ENCODE measurements around the gene NME4.

DNA sequence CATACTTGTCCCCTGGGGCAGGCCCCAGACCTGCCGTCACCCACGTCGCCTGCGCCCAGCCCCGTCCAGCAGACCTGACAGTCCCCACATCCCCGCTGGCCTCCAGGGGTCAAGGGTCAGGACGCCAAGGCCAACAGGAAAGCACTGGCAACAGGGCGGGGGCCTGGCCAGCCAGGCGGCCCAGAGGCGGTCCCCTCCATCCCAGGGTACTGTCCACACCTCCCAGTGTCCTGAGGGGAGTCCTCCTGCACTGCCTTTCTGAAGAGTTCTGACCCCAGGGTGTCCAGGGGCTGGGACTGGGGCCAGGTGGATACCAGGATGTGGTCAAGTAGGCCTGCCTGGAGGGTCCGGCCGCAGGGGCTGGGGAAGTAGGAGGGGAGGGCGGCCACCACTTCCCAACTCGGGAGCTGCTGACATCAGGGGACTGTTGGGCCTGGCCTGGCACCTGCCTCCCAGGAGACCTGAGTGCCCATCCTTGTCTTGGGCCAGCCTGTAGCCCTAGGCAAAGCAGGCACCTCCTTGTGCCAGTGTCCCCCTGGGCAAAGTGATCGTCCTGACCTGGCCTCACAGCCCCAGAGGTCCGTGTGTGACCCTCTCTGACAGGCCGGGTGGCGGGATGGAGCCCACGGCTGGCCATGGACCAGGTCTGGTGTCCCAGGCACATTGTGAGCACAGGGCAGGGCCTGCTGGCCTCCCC is 37.8 kb upstream of the NME4 start:
- TF ChIP-seq JUND (IDR thresholded peaks at IDR 0.05; ENCODE audit: low read depth, low read length), result no peak
- TF ChIP-seq, protein P1, sequence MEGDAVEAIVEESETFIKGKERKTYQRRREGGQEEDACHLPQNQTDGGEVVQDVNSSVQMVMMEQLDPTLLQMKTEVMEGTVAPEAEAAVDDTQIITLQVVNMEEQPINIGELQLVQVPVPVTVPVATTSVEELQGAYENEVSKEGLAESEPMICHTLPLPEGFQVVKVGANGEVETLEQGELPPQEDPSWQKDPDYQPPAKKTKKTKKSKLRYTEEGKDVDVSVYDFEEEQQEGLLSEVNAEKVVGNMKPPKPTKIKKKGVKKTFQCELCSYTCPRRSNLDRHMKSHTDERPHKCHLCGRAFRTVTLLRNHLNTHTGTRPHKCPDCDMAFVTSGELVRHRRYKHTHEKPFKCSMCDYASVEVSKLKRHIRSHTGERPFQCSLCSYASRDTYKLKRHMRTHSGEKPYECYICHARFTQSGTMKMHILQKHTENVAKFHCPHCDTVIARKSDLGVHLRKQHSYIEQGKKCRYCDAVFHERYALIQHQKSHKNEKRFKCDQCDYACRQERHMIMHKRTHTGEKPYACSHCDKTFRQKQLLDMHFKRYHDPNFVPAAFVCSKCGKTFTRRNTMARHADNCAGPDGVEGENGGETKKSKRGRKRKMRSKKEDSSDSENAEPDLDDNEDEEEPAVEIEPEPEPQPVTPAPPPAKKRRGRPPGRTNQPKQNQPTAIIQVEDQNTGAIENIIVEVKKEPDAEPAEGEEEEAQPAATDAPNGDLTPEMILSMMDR (IDR thresholded peaks at IDR 0.05 in 2 of 3, conservative IDR thresholded peaks at IDR 0.05 in 1 of 3; ENCODE audit: control insufficient read depth in 2 of 3, extremely low read depth in 1 of 3, insufficient read depth in 1 of 3, low read depth in 3 of 3, low read length in 3 of 3), result no peak
- TF ChIP-seq POLR2A (IDR thresholded peaks at IDR 0.05; ENCODE audit: low read depth, low read length), result no peak
- no peak for TF ChIP-seq POLR2AphosphoS5 (IDR thresholded peaks at IDR 0.05; ENCODE audit: low read length)
- no peak for TF ChIP-seq TCF3 (IDR thresholded peaks at IDR 0.05; ENCODE audit: borderline replicate concordance, insufficient read depth, low read depth, low read length)
- no peak for TF ChIP-seq NRF1 (conservative IDR thresholded peaks at IDR 0.05; ENCODE audit: low read depth, low read length)
- no peak for TF ChIP-seq ZNF274 (IDR thresholded peaks at IDR 0.05; ENCODE audit: insufficient read depth, insufficient read length)
- TF ChIP-seq, protein P2, sequence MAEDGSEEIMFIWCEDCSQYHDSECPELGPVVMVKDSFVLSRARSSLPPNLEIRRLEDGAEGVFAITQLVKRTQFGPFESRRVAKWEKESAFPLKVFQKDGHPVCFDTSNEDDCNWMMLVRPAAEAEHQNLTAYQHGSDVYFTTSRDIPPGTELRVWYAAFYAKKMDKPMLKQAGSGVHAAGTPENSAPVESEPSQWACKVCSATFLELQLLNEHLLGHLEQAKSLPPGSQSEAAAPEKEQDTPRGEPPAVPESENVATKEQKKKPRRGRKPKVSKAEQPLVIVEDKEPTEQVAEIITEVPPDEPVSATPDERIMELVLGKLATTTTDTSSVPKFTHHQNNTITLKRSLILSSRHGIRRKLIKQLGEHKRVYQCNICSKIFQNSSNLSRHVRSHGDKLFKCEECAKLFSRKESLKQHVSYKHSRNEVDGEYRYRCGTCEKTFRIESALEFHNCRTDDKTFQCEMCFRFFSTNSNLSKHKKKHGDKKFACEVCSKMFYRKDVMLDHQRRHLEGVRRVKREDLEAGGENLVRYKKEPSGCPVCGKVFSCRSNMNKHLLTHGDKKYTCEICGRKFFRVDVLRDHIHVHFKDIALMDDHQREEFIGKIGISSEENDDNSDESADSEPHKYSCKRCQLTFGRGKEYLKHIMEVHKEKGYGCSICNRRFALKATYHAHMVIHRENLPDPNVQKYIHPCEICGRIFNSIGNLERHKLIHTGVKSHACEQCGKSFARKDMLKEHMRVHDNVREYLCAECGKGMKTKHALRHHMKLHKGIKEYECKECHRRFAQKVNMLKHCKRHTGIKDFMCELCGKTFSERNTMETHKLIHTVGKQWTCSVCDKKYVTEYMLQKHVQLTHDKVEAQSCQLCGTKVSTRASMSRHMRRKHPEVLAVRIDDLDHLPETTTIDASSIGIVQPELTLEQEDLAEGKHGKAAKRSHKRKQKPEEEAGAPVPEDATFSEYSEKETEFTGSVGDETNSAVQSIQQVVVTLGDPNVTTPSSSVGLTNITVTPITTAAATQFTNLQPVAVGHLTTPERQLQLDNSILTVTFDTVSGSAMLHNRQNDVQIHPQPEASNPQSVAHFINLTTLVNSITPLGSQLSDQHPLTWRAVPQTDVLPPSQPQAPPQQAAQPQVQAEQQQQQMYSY (CRISPR knock-in tag; IDR thresholded peaks at IDR 0.05), result no peak
- TF ChIP-seq EP300 (IDR thresholded peaks at IDR 0.05; ENCODE audit: borderline replicate concordance in 1 of 2, control insufficient read depth in 1 of 2, low read depth in 2 of 2, low read length in 2 of 2), result no peak
- no peak for TF ChIP-seq TARDBP (IDR thresholded peaks at IDR 0.05; ENCODE audit: borderline replicate concordance)
- TF ChIP-seq YY1 (IDR thresholded peaks at IDR 0.05; ENCODE audit: low read depth, low read length), result no peak
- TF ChIP-seq, protein P3, sequence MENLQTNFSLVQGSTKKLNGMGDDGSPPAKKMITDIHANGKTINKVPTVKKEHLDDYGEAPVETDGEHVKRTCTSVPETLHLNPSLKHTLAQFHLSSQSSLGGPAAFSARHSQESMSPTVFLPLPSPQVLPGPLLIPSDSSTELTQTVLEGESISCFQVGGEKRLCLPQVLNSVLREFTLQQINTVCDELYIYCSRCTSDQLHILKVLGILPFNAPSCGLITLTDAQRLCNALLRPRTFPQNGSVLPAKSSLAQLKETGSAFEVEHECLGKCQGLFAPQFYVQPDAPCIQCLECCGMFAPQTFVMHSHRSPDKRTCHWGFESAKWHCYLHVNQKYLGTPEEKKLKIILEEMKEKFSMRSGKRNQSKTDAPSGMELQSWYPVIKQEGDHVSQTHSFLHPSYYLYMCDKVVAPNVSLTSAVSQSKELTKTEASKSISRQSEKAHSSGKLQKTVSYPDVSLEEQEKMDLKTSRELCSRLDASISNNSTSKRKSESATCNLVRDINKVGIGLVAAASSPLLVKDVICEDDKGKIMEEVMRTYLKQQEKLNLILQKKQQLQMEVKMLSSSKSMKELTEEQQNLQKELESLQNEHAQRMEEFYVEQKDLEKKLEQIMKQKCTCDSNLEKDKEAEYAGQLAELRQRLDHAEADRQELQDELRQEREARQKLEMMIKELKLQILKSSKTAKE (IDR thresholded peaks at IDR 0.05; ENCODE audit: low read depth, poor library complexity, severe bottlenecking), result no peak
- no peak for TF ChIP-seq CHD2 (IDR thresholded peaks at IDR 0.05; ENCODE audit: borderline replicate concordance, low read depth, low read length)
